NOMO-1 treated with dmso at 0.1 percent for 144 hours (cell line): ENCODE results near the gene MT1M.
A peak's percentile ranks its signal among the peaks of the same experiment; 100 is the strongest.
"Not testable (repeated sequence)": the region's sequence is repeated elsewhere in the genome, so short reads cannot be mapped to it uniquely, and the experiment has no call there.

Source experiments
- DNase-seq: peaks from one replicate; lab custom pipeline; 2025; ENCODE audit not compliant: unreplicated experiment; lab: John Stamatoyannopoulos, UW

The MT1M gene

DNA sequence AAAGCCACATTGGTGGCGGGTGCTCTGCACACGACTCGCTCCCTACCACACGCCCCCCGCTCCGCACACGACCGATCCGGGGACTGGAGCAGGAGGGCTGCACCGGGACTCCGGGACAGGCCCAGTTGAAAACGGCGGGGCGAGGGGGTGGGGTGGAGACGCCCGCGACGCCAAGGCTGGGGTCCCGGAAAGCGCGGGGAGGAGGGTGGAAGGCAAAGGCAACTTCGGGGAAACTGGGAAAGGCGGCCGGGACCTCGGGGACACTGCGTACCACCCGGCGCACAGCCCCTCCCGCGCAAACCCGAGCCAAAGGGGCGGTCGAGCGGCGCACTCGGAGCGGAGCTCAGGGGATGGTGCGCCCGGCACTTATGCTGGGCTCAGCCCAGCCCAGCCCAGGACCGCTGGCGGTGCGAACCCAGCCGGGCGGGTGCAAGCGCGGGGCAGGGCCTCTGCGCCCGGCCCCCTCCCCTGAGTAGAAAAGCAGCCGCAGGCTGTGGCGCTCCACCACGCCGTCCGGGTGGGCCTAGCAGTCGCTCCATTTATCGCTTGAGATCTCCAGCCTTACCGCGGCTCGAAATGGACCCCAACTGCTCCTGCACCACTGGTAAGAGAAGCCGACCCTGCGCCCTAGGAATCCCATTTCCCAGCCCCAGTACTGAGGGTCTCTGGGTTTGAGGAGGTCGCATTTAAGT lies at the start of gene MT1M:
MT1M (plus strand) TSS at position 504 of the 692 bp plus-strand sequence; CDS start at position 577, 73 bp downstream.
- no peak for DNase-seq

DNA sequence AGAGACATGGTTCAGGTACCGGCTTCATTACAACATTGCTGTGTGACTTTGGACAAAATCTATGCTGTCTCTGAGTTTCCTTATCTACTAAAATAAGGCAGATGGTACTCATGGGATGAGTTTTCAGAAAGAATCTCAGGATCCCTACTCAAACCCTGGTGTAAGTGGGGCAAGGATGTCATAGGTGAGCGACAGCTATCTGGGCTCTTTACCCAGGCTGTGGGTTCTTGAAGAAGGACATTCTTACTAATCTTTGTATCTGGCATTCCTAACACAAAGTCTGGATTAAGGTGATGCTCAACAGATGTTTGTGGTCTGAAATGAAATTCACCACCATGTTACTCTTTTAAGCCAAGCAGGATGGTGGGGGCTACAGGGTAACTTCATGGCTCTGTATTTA lies 49.5 kb upstream of the MT1M start:
- not testable (repeated sequence) for DNase-seq

DNA sequence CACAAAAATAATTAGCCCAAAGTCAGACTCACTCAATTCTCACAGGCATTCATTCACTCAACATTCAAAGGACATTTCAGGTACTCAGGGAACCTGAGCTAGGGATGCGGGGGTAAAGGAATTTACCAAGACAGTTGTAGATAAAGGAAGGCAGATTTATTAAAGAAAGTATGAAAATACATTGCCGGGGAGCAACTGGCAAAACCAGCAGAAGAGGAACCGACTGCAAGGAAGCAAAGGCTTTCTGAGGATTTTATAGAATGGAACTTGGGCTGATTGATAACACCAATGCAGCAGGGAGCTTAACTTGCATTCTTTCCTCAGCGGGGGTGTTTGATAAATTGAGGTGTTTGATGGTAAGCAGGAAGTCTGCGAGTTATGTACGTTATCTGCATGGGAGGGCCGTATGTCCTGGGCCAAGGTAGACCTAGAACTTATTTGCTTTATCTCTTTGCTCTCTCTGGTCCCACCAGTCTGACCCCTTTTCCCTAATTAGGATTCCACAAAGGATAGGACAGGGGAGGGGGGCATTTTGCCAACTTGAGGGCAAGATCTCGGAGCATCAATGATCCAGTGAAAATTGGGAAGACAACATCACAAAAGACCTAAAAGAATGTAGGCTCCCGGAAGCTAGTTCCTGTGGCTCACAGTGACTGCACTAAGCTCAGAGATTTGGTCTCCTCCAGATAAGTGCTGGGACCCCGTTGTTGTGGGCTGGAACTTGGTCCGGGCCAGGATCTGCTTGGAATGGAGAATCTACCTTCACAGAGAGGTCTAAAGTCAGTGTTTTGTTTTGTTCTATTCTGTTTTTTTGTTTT lies 48.9 kb upstream of the MT1M start:
- no peak for DNase-seq

DNA sequence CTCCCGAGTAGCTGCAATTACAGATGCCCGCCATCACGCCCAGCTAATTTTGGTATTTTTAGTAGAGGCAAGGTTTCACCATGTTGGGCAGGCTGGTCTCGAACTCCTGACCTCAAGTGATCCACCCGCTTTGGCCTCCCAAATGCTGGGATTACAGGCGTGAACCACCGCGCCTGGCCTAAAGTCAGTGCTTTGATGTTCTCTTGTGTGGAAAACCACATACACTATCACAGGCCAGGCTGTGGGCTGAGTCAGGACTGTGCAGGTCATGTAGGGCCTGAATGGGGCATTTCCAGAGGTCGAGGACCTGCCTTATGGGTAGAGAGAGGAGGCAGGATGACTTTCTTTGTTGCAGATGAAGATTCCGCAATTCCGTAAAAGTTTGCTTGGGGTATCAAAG lies 48.2 kb upstream of the MT1M start:
- no peak for DNase-seq

DNA sequence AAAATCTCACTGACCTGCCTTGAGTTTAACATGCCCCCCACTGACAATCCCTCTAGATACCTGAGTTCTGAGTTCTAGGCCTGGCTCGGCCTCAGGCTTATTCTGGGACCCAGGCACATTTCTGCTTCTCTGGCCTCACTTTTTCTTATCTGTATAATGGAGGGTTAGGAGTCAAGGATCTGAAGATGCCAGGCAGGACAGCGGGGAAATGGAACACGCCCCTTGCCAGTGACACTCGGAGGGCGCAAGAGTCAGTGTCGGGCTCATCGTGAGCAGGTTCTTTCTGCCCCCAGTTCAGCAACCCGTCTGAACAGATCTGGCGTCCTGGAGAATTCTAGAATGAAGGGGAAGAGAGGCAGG lies 43.7 kb upstream of the MT1M start:
- DNase-seq: no peak

DNA sequence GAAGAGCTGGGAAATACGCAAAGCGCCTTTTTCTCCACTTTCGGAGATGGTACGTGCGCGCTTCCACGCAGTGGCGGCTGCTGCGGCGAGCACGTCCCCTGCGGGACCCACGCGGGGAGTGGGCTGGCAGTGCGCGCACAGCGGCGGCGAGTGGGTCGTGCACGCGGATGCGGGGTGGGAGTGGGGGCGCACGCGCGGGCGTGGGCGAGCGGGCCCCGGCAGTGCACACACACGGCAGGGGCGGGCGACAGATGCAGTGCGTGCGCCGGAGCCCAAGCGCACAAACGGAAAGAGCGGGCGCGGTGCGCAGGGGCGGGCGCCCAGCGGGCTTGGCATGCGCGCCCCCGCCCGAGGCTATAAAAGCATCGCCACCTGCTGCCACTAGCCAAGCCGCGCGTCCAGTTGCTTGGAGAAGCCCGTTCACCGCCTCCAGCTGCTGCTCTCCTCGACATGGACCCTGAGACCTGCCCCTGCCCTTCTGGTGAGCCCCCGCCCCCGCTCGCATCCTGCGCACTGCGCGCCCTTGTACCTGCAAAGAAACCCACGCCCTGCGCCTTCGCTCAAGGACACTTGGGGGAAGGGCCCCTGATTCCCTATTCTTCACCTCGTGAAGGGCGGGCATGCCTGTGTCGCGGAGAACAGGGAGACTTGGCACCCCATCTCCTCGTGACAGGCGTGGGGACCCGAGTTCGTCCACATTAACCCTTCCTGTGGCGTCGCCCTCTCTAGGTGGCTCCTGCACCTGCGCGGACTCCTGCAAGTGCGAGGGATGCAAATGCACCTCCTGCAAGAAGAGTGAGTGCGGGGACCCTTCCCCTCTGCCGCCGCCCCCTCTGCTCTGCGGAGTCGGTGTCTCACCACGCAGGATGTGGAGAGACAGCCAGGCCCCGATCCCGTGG lies 43.1 kb upstream of the MT1M start, which contains the start of gene MT3:
MT3 (plus strand) TSS at position 388 of the 899 bp plus-strand sequence; CDS start at position 451, 63 bp downstream.
- peak; percentile 2 for DNase-seq

DNA sequence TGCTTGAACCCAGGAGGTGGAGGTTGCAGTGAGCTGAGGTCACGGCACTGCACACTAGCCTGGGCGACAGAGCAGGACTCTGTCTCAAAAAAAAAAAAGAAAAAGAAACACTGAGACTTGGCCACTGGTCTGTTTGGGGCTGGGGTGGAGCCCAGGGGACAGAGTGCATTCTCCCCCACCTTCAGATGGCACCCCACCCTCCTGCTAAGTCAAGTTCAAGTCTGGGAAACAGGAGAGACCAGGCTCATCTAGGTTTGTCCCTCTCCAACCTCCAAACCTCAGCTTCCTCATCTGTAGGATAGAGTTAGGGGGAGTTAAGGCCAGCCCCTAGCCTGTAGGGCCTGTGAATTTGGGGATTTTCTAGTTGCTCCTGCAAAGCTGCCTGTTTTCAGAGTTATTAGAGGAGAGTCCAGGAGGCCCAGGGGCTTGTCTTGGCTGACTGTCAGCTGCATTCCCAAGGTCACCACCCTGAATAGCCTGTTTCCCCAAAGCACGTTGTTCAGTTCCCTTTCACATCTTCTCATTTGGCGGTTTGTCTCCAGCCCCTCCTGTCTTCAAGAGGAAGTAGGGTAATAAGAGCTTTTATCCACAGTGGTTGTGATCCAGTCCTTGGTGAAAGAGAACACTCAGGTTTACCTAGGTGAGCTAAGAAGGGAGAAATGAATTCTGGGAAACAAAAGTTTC lies 40.9 kb upstream of the MT1M start:
- DNase-seq: peak; percentile 68

DNA sequence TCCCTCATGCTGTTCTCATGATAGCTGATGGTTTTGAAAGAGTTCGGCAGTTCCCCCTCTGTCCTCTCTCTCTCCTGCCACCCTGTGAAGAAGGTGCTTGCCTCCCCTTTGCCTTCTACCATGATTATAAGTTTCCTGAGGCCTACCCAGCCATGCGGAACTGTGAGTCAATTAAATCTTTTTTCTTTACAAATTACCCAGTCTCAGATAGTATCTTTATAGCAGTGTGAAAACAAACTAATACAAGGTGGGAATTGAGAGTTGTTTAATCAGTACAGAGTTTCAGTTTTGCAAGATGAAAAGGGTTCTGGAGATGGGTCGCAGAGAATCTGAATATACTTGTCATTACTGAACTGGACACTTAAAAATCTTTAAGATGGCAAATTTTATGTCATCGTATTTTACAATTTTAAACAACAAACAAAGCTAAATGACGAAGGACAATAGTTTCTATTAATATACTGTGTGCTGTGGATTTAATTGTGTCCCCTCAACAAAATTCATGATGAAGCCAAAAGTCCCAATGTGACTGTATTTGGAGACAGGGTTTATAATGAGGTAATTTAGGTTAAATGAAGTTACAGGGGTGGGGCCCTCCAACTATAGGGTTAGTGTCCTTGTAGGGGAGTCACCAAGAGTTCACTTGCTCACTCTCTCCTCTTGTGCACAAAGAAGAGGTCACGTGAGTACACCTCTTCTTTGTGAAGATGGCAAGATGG lies 38.7 kb upstream of the MT1M start:
- no peak for DNase-seq

DNA sequence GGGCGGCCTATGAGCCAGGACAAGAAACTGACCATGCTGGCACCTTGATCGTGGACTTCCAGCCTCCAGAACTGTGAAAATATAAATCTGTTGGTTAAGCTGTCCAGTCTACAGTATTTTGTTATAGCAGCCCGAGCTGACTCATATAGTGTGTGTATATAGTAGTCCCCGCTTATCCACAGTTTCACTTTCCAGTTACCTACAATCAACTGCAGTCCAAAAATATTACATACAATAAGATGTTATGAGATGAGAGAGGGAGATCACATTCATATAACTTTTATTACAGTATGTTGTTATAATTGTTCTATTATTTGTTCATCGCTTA lies 38.2 kb upstream of the MT1M start:
- no peak for DNase-seq

DNA sequence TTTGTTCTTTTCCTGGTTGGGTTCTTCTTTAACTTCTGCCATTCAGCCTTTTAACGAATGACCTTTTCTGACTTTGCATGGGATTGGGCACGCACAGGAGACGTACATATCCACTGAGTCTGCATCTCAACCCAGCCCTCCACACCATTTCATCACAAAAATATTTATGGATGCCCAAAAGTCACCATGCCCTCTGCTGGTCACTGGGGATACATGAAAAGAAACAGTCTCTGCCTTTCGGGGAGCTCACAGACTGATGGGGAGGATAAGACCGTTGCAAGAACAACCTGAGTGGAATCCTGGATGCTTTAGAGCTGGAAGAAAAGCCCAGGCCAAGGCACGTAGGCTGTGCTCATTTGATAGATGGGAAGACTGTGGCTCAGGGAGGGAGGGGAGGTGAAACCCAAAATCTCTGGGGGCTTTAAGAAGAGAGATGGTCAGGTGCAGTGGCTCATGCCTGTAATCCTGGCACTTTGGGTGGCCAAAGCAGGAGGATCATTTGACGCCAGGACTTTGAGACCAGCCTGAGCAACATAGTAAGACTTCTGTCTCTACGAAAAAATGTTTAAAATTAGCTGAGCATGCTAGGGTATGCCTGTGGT lies 32.0 kb upstream of the MT1M start:
- peak; percentile 31 for DNase-seq

DNA sequence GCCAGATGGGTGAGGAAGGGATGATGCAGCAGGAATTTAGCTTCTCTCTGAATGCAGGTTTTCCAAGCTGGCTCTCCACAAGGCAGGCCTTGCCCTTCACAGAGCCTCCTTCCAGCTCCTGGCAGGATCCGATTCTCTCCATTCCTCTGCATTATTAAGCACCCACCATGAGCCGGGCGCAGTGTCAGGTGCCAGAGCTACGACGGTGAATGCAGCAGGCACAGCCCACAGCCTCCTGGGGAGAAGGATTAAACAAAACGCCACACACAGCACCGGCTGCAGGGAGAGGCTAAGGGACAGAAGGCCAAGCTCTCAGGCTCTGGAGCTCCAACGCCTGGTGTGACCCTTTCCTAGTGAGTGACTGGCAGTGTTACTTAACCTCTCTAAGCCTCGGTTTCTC lies 31.1 kb upstream of the MT1M start:
- no peak for DNase-seq

DNA sequence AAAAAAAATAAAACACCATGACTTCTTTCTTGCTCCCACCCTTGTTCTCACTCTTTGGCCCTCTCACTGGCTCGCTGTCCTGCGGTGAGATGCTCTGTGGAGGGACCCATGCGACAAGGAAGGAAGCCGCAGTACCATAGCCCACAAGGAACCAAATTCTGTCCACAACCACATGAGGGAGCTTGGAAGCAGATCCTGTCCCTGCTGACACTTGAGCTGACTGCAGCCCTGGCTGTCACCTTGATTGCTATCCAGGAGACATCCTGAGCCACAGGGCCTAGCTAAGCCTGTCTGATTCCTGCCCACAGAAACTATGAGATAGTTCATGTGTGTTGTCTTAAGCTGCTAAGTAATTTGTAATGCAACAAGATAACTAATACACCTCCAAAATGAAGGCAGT lies 28.9 kb upstream of the MT1M start:
- DNase-seq: no peak

DNA sequence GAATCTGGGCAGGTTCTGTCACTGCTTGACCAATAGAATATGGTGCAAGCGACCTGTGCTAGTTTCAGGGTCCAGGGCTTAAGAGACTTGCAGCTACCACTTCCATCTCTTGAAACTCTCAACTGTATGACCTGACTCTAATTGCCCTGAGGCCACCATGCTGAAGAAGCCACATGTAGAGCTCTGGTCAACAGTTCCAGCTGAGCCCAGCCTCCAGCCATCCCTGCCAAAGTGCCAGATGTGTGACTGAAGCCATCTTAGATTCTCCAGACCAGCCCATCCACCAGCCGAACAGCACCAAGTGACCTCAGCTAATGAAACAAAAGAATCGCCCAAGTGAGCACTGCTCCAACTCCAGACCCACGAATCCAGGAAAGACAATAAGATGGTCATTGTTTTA lies 27.5 kb upstream of the MT1M start:
- no peak for DNase-seq

DNA sequence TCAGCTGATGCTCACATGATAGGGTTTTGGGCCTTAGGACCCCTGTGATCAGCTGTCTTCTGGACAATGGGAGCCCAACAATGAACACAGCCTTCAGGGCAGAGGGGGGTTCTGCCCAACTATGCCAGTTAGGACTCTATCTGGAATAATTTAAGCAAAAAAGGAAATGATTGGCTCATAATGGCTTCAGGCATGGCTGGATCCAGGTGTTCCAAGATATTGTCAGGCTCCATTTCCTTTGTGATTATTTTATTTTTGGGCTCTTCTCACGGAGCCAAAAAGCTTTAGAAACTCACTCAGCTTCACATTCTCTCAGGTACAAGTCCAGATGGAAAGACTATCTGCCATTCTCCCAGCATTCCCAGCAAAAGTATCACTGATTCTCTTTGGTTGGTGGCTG lies 27.0 kb upstream of the MT1M start:
- no peak for DNase-seq

DNA sequence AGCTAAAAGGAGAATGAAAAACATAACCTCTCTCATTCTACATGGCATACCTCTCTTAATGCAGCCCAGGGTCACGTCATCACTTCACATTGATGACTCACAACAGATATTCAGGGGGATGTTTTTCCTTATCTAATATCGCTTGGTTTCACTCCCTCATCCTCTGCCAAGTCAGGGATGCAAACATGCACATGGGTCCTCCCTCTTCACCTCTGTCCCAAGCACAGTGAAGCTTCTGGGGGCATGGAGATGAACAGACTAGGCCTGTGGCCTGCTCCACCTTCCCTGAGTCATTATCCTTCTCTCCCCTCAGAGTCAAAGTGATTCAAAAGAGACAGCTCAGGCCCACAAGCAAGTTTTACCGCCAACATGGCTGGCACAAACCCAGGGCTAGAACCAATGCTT lies 26.4 kb upstream of the MT1M start:
- DNase-seq: no peak

DNA sequence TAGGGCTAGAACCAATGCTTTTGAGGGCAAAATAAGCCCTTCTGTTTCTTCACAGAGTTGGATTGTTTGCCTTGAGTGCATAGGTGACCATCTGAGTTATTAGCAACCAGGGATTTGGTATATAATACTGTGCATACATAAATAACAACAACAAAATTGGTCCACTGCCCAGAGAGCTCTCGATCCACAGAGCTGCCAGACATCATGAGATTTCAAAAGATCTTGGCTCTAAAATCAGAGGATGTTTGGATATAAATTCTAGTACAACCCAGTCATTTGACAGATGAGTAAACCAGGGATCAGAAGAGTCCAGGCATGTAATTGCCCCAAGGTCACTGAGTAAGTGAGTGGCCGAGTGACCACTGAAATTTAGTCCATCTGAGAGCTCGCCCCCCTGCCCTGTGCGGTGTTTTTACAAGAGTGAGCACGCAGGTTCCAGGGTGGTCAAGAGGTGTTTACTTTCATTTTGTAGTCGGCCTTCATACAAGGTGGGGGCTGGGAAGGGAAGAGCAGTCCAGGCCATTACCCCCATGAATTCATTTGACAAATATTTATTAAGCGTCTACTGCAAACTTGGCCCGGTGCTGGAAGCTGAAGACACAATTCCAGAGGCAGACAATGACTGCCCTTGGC lies 25.9 kb upstream of the MT1M start:
- DNase-seq: no peak

DNA sequence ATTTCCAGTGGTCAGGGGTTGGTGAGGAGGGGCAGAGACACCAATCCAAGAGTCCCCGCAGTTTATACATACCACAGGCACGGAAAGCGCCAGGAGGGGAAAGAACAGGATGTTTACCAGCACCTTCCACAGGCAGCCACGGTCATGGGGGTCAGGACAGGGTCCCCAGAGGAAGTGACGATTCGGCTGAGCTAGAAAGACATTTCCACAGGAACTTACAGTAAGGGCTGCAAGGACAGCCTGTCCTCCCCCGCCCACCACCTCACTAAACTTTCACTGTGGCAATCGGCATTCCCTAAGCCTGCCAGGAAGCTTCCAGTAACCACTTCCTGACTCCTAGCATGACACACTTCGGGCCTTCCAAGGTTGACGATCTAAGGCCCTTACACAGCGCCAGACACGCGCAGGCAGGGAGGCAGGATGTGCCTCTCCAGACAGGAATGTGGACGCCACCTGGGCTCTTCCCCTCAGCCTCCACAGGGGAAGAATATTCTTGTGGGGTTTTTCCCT lies 25.3 kb upstream of the MT1M start:
- DNase-seq: no peak

DNA sequence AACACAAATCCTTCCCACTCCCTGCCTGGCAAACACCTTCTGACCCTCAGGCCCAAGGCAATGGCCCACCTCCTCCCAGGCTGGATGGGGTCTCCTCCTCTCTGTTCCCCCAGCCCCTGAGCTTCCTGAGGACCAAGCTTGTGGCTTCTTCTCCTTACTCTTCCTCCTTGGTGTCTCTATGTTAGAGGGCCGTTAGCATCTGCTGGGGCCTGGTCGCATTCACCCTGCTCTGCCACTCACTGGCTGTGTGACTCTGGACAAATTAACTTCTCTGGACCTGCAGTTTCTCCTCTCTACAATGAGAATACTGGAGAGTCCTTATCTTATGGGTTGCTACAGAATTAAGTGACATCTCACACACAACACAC lies 24.8 kb upstream of the MT1M start:
- no peak for DNase-seq
